Subcutaneous adipose tissue (tissue), 4 donors: ENCODE measurements around the gene ARNT2. TPM values are rescaled to one million over a fixed set of nuclear protein-coding genes. Genes with fewer than 3 reads are reported as not detected.

Experiments
- CTCF ChIP-seq: fragments of 450-650 bp; IDR thresholded peaks from one replicate; pipeline ENCODE4 v1.5.1; 2016; ENCODE audit warnings: low read depth, mild to moderate bottlenecking, control low read depth, antibody characterized with exemption, moderate library complexity
- total RNA-seq, 4 donors: library from RNA; depleted of rRNA; stranded (reverse); fragments of >200 nt; gene quantifications; one replicate each; pipeline ENCODE4 v1.1.0, GENCODE V29; 2016

Gene ARNT2
- total RNA-seq, 4 donors from 2014 or later, result 0.16 to 4.3 (median 2.3) TPM

GRCh38 chr15:80526556-80527340 lies 122.6 kb downstream of the ARNT2 start:
- TF ChIP-seq CTCF, result no peak

GRCh38 chr15:80527406-80527805 lies 123.2 kb downstream of the ARNT2 start:
- no peak for TF ChIP-seq CTCF

- TF ChIP-seq CTCF, result no peak
Measured at GRCh38 chr15:80527961-80528360, 123.8 kb downstream of the ARNT2 start.

GRCh38 chr15:80530737-80531365 lies 126.7 kb downstream of the ARNT2 start:
- TF ChIP-seq CTCF, result no peak

GRCh38 chr15:80531388-80531787 lies 127.2 kb downstream of the ARNT2 start:
- no peak for TF ChIP-seq CTCF

GRCh38 chr15:80531796-80532195 lies 127.6 kb downstream of the ARNT2 start:
- TF ChIP-seq CTCF, result no peak

- no peak for TF ChIP-seq CTCF
Measured at GRCh38 chr15:80533790-80534333, 129.7 kb downstream of the ARNT2 start.
